Testis (tissue), 3 donors: Measurements from ENCODE around the gene SLC6A15. TPM values are rescaled to one million over a fixed set of nuclear protein-coding genes. Genes with fewer than 3 reads are reported as not detected.

Experiments used
- DNase-seq: peaks from one replicate; pipeline ENCODE4 v3.0.0-alpha.2; 2019
- H3K27ac ChIP-seq, 2 donors: fragments of 200-600 bp; sonication (generic); one replicate each; pipeline ENCODE4 v1.5.1; 2019
- H3K27me3 ChIP-seq: fragments of 200-600 bp; sonication (generic); one replicate; pipeline ENCODE4 v1.5.1; 2019
- H3K36me3 ChIP-seq: fragments of 200-600 bp; sonication (generic); one replicate; pipeline ENCODE4 v1.5.1; 2017; ENCODE audit warnings: low read depth; ENCODE audit errors: missing control alignments
- H3K4me1 ChIP-seq: fragments of 200-600 bp; sonication (generic); one replicate; pipeline ENCODE4 v1.5.1; 2019
- H3K4me3 ChIP-seq, 2 donors: fragments of 200-600 bp; sonication (generic); one replicate each; pipeline ENCODE4 v1.5.1; 2017 to 2019
- H3K9me3 ChIP-seq: fragments of 200-600 bp; sonication (generic); one replicate; pipeline ENCODE4 v1.5.1; 2017
- POLR2A ChIP-seq: fragments of 450-650 bp; IDR thresholded peaks from one replicate; pipeline ENCODE4 v1.6.1; 2017; ENCODE audit warnings: antibody characterized with exemption, mild to moderate bottlenecking, moderate library complexity
- WGBS, 2 donors: methylation state at CpG; one replicate each; pipeline ENCODE4 v1.1.5; 2018; 5-methylcytosine and 5-hydroxymethylcytosine counted together
- intact Hi-C: fragments of 100-400 bp; cut with DNase I; formaldehyde crosslinking; loops from one replicate; pipeline ENCODE4 v1.15.1; 2023; ENCODE audit warnings: low total_unique reads
- polyA plus RNA-seq: library from polyadenylated mRNA; stranded (reverse); fragments of 350-450 nt; fragmentation: Illumina TruSeq; extraction: RNeasy Lipid Tissue Mini Kit (QIAGEN cat#74804); gene quantifications from one replicate; pipeline ENCODE4 v1.2.3, GENCODE V29; 2014; ENCODE audit warnings: low read depth, low replicate concordance; ENCODE audit not compliant: insufficient read depth
- total RNA-seq, 2 donors: library from RNA; depleted of rRNA; stranded (reverse); fragments of >200 nt; gene quantifications; one replicate each; pipeline ENCODE4 v1.2.3, GENCODE V29; 2016
- TF ChIP-seq, protein P1 (sequence below), 3 experiments: fragments of 450-650 bp in 2 of 3; fragments of 200-600 bp in 1 of 3; sonication (generic) in 1 of 3; IDR thresholded peaks; one replicate each; pipeline ENCODE4 v1.5.1; 2016 to 2019; ENCODE audit warnings: antibody characterized with exemption in 3 of 3, mild to moderate bottlenecking in 2 of 3, moderate library complexity in 1 of 3

SLC6A15 gene
- total and polyA plus RNA-seq, 3 donors from 2014 or later, result 1.7 to 3.1 (median 2.0) TPM

DNA sequence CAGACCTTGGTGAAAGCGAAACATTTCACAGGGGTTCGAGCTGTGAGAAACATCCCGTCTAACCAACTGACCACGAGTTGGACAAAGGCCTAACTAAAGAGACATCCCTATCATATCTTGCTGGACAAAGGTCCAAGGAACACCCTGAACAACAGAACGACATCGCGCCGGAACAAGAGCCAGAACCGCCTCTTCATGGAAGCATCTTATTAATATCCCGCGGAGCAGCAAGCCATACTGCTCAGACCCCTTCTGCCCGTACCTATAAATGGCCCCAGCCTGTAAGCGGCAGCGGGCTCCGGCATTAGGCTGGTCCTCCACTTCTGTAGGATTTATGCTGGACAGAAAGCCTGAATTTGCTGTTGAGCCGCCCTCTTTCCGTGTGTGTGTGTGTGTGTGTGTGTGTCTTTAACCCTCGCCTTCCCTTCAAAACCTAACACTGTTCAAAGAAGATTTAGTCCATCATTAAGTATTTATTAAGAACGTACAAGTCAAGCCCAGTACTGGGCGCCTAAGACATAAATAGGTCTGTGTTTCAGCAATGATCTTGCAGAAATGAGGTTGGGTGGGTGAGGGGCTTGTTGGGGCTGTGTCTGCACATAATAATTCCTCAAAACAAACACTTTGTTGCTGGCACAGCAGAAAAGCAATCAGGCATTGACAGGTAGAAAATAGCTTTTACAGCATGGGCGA, 1.9 kb downstream of the SLC6A15 start:
- H3K27me3 ChIP-seq, result no peaks in the 10 kb centered on the region
- H3K4me1 ChIP-seq, result no peaks in the 10 kb centered on the region
- no peak for TF ChIP-seq POLR2A
- TF ChIP-seq, protein P1, sequence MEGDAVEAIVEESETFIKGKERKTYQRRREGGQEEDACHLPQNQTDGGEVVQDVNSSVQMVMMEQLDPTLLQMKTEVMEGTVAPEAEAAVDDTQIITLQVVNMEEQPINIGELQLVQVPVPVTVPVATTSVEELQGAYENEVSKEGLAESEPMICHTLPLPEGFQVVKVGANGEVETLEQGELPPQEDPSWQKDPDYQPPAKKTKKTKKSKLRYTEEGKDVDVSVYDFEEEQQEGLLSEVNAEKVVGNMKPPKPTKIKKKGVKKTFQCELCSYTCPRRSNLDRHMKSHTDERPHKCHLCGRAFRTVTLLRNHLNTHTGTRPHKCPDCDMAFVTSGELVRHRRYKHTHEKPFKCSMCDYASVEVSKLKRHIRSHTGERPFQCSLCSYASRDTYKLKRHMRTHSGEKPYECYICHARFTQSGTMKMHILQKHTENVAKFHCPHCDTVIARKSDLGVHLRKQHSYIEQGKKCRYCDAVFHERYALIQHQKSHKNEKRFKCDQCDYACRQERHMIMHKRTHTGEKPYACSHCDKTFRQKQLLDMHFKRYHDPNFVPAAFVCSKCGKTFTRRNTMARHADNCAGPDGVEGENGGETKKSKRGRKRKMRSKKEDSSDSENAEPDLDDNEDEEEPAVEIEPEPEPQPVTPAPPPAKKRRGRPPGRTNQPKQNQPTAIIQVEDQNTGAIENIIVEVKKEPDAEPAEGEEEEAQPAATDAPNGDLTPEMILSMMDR (IDR thresholded peaks at IDR 0.05), result no peak
- intact Hi-C loops, result no loop called here
- H3K9me3 ChIP-seq, result no peaks in the 10 kb centered on the region
- peak overlapping the region; percentile 47 to 63 for H3K4me3 ChIP-seq
- WGBS, 2 donors, result 3 to 6% methylated on average over 18 to 21 of the region's 21 CpGs
- no peaks in the 10 kb centered on the region for H3K36me3 ChIP-seq
- no peak overlapping the region for H3K27ac ChIP-seq
- peak; percentile 30 for DNase-seq

DNA sequence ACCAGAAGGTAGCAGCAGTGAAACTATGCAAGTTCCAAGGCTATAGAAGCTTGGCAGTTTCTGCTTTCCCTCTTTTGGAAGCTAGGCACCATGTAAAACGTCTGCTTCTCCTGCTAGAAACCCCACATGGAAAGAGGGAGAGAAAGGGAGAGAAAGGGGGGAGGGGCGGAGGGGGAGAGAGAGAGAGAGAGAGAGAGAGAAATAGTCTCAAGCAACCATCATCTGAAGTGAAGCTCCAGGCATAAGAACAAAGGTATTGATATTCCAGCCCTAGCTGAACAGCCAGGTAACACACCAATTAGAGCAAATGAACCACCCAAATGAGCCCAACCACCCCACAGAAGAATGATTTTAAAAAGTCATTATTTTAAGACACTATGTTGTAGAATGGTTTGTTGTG, 8.5 kb downstream of the SLC6A15 start:
- DNase-seq, result no peak
- Histone ChIP-seq H3K4me1 (no peaks in the 10 kb centered on the region), H3K27ac (no peak overlapping the region)

DNA sequence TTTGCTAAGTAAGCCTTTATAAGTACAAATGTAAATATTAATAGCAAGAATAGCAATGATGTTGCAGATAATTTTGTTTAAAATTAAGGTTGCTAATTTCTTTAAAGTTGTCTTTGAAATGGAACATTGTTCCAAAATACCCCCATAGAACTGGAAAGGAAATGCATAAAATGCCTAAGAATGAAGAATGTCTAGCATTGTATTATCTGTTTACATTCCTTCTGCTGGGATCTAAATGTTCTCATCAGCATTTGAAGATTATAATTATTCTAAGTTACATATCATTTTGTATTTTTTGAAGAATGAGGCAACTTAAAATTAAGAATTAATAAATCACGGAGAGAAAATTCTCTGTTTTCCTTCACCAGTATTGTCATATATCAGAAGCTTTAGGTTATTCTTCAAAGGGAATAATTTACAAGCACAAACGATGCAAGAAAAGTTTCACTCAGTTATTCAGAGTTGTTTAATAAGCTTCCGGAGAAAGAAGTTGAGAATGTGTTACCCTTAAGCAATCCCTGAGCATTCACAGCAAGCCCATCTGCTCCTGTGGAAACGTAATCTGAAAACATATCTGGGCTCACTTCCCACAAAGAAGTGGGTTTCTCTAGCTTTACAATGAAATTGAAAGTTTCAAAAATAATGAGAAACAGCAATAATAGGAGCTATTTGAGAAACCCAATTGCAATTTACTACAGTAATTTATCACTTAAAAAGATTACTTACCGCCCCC, 21.3 kb downstream of the SLC6A15 start:
- Histone ChIP-seq H3K4me3 (no peak overlapping the region), H3K4me1 (no peaks in the 10 kb centered on the region), H3K9me3 (no peaks in the 10 kb centered on the region), H3K36me3 (no peaks in the 10 kb centered on the region), H3K27me3 (no peaks in the 10 kb centered on the region), H3K27ac (no peak overlapping the region)
- TF ChIP-seq, protein P1 (IDR thresholded peaks at IDR 0.05), result no peak
- TF ChIP-seq POLR2A, result no peak
- 79 to 80% methylated on average over 5 of the region's 5 CpGs for WGBS, 2 donors
- intact Hi-C loops, result no loop called here
- no peak for DNase-seq

More for the DNA sequence above, 8.5 kb downstream of the SLC6A15 start:
- Histone ChIP-seq H3K36me3 (no peaks in the 10 kb centered on the region), H3K27me3 (no peaks in the 10 kb centered on the region), H3K4me3 (no peak overlapping the region), H3K9me3 (no peaks in the 10 kb centered on the region)
- TF ChIP-seq, protein P1 (IDR thresholded peaks at IDR 0.05), result no peak
- TF ChIP-seq POLR2A, result no peak
- intact Hi-C loops, result no loop called here
- 0 to 50% methylated on average over 1 to 2 of the region's 2 CpGs for WGBS, 2 donors

DNA sequence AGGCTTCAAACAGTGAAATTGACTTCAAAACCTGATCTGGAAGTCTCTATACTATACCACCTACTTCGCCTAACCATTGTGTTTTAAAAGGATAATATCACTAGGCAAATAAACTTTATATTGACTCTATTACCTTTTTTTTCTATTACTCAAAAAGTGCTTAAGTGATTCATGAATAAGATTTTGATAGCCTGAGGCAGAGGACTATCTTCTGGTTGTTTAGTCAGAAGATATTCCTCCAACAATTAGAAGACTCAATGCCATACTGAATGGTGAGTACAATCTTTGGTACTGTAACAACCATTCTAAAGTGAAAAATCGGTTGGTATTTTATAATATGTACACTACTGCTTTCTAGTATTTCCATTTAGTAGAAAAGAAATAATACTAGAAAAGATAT, 22.8 kb downstream of the SLC6A15 start:
- Histone ChIP-seq H3K4me3 (no peak overlapping the region), H3K4me1 (no peaks in the 10 kb centered on the region), H3K9me3 (no peaks in the 10 kb centered on the region), H3K27me3 (no peaks in the 10 kb centered on the region), H3K27ac (no peak overlapping the region), H3K36me3 (no peaks in the 10 kb centered on the region)
- intact Hi-C loops, result no loop called here
- WGBS, 2 donors, result 74 to 78% methylated on average over 2 of the region's 2 CpGs
- no peak for TF ChIP-seq POLR2A
- TF ChIP-seq, protein P1 (IDR thresholded peaks at IDR 0.05), result no peak
- DNase-seq, result no peak
